HG03469 (cell line): Measurements from ENCODE around the gene BTBD7.

Experiments
- ATAC-seq: cut with Tn5 transposase; IDR thresholded peaks from one replicate; pipeline ENCODE4 v1.9.1; 2021; ENCODE audit warnings: mild to moderate bottlenecking, moderate library complexity, moderate number of reproducible peaks; ENCODE audit not compliant: unreplicated experiment

The BTBD7 gene

GRCh38 chr14:93303659-93304058 is 29.2 kb downstream of the BTBD7 start:
- no peak for ATAC-seq

- no peak for ATAC-seq
Measured at GRCh38 chr14:93302688-93303581, 29.9 kb downstream of the BTBD7 start.

GRCh38 chr14:93301821-93302447 is 30.9 kb downstream of the BTBD7 start:
- ATAC-seq = no peak

GRCh38 chr14:93299866-93300265 is 33.0 kb downstream of the BTBD7 start:
- ATAC-seq = no peak

GRCh38 chr14:93299416-93299815 is 33.4 kb downstream of the BTBD7 start:
- no peak for ATAC-seq

GRCh38 chr14:93295541-93296220 is 37.2 kb downstream of the BTBD7 start:
- no peak for ATAC-seq

- ATAC-seq = no peak
Measured at GRCh38 chr14:93286212-93286890, 46.5 kb downstream of the BTBD7 start.

- ATAC-seq = no peak
Measured at GRCh38 chr14:93285044-93285443, 47.8 kb downstream of the BTBD7 start.

- ATAC-seq = no peak
Measured at GRCh38 chr14:93281937-93282336, 50.9 kb downstream of the BTBD7 start.

GRCh38 chr14:93280743-93281142 is 52.1 kb downstream of the BTBD7 start:
- ATAC-seq = no peak

GRCh38 chr14:93276031-93276716 is 56.7 kb downstream of the BTBD7 start:
- no peak for ATAC-seq

GRCh38 chr14:93274055-93274806 is 58.6 kb downstream of the BTBD7 start:
- ATAC-seq = no peak

GRCh38 chr14:93271111-93271510 is 61.7 kb downstream of the BTBD7 start:
- no peak for ATAC-seq

- no peak for ATAC-seq
Measured at GRCh38 chr14:93269341-93270068, 63.3 kb downstream of the BTBD7 start.

GRCh38 chr14:93268406-93268805 is 64.4 kb downstream of the BTBD7 start:
- ATAC-seq = no peak

GRCh38 chr14:93267149-93267711 is 65.6 kb downstream of the BTBD7 start:
- ATAC-seq = no peak

- ATAC-seq = no peak
Measured at GRCh38 chr14:93266127-93266526, 66.7 kb downstream of the BTBD7 start.

- no peak for ATAC-seq
Measured at GRCh38 chr14:93263416-93263815, 69.4 kb downstream of the BTBD7 start.

- no peak for ATAC-seq
Measured at GRCh38 chr14:93262446-93262845, 70.4 kb downstream of the BTBD7 start.
